Adrenal gland (tissue), 12 donors: ENCODE measurements around the gene ASAP2. TPM values are rescaled to one million over a fixed set of nuclear protein-coding genes. Genes with fewer than 3 reads are reported as not detected.

ENCODE experiments used
- DNase-seq, 7 donors: peaks; one replicate each; pipeline ENCODE4 v3.0.0-alpha.2; 2019 to 2020
- H3K27ac ChIP-seq, 5 donors: fragments of 200-600 bp; sonication (generic) in 4 of 5; 1 replicate in 3 of 5; 2 replicates in 2 of 5; pipeline versions ENCODE4 v1.5.1 to v1.8.0; 2016 to 2020; ENCODE audit warnings: mild to moderate bottlenecking in 1 of 5
- H3K27me3 ChIP-seq: fragments of 200-600 bp; 2 replicates; pipeline ENCODE4 v1.8.0; 2021
- H3K36me3 ChIP-seq, 2 donors: fragments of 200-600 bp; replicated peaks in 1 of 2; 1 replicate in 1 of 2; 2 replicates in 1 of 2; pipeline versions ENCODE4 v1.5.1 to v1.8.0; 2018 to 2022
- H3K4me1 ChIP-seq, 2 donors: fragments of 200-600 bp; replicated peaks in 1 of 2; 1 replicate in 1 of 2; 2 replicates in 1 of 2; pipeline versions ENCODE4 v1.5.1 to v1.8.0; 2018 to 2021
- H3K4me3 ChIP-seq, 4 donors: fragments of 200-600 bp; sonication (generic) in 3 of 4; one replicate each; pipeline ENCODE4 v1.5.1; 2016 to 2018
- H3K9me3 ChIP-seq, 3 donors: fragments of 200-600 bp; sonication (generic) in 1 of 3; replicated peaks in 1 of 3; 1 replicate in 2 of 3; 2 replicates in 1 of 3; pipeline versions ENCODE4 v1.5.1 to v1.8.0; 2016 to 2021
- CTCF ChIP-seq, 6 experiments: fragments of 450-650 bp in 4 of 6; fragments of 200-600 bp in 2 of 6; sonication (generic) in 1 of 6; IDR thresholded peaks; 1 replicate in 5 of 6; 2 replicates in 1 of 6; pipeline versions ENCODE4 v1.5.1 to v1.8.0; 2016 to 2021; ENCODE audit warnings: antibody characterized with exemption in 6 of 6, mild to moderate bottlenecking in 2 of 6, moderate library complexity in 1 of 6
- POLR2A ChIP-seq, 2 donors: fragments of 450-650 bp; IDR thresholded peaks; one replicate each; pipeline ENCODE4 v1.6.1; 2017; ENCODE audit warnings: antibody characterized with exemption in 2 of 2, mild to moderate bottlenecking in 2 of 2, moderate library complexity in 1 of 2
- WGBS, 4 donors: extraction: QIAGEN DNeasy Blood & Tissue Kit in 2 of 4; methylation state at CpG; one replicate each; pipeline versions ENCODE4 v1.1.5 to v1.1.7; 2013 to 2017; 5-methylcytosine and 5-hydroxymethylcytosine counted together
- intact Hi-C, 2 donors: fragments of 100-400 bp; cut with DNase I; formaldehyde crosslinking; loops; one replicate each; pipeline versions ENCODE4 v1.14.1 to v1.15.0; 2022 to 2023
- polyA plus RNA-seq, 3 donors: library from polyadenylated mRNA; stranded (reverse); fragments of 200-250 nt in 2 of 3; fragments of 350-450 nt in 1 of 3; fragmentation: Illumina TruSeq in 1 of 3; extraction: RNeasy Lipid Tissue Mini Kit (QIAGEN cat#74804) in 1 of 3; gene quantifications; one replicate each; pipeline ENCODE4 v1.2.3, GENCODE V29; 2013 to 2014
- total RNA-seq, 9 donors: library from RNA; depleted of rRNA in 4 of 9; stranded (reverse); fragments of >200 nt in 4 of 9; fragments of 120-200 nt in 1 of 9; fragmentation: NEBNext Ultra II Directional in 1 of 9; extraction: Animal tissue kit (Norgen Biotek cat#: 25700) in 1 of 9; gene quantifications; one replicate each; pipeline versions ENCODE4 v1.1.0 to v1.2.4, GENCODE V29; 2013 to 2023
- donor health status: healthy with polysubstance abuse.
- donor health status: Bipolar disorder and iron deficiency.
- donor health status: DM: yes; HTN: yes; CAD: no.
- donor health status: DM: no; HTN: no; CAD: no.
- donor health status: DM: no; HTN: no; CAD: no.
- donor health status: DM: yes; HTN: yes; CAD: no.

The ASAP2 gene
- total and polyA plus RNA-seq, 12 donors, result 5.4 to 12.9 (median 7.7) TPM

- Histone ChIP-seq H3K27me3 (no peaks in the 10 kb centered on the region), H3K4me3 (peak overlapping the region in 1 of 4 donors; percentile 22), H3K27ac (peak overlapping the region in 3 of 5 donors; percentile 50 to 83 (median 81)), H3K9me3 (no peaks in the 10 kb centered on the region), H3K36me3 (no peaks in the 10 kb centered on the region), H3K4me1 (peaks cover 10 to 14% of the 10 kb centered on the region in 2 donors)
- TF ChIP-seq POLR2A (IDR thresholded peaks at IDR 0.05) (no peak), CTCF (IDR thresholded peaks at IDR 0.05) (no peak)
- intact Hi-C loops, result no loop called here
- 49 to 62% (median 57%) methylated on average over 21 to 29 of the region's 29 CpGs for WGBS, 4 donors
- DNase-seq, result peak; percentile 73 to 92 (median 85)
These were observed 112.1 kb downstream of the ASAP2 start for GRCh38 chr2:9318461-9319337.

DNA sequence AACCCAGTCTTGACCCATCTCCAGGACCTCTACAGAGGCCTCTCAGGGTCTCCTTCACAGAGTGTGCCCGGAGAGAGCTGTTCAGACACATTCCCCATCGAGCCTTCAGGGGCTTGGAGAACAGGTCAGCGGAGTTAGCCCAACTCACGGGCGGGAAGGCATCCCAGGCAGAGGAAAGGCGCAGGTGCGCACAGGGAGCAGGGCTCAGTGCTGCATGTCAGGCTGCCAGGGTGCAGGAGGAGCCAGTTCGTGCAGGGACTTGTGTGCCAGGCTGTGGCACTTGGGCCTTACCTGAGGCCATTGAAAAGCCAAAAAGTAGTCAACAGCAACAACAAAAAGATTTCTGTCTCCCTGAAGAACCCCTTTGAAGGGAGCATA, 112.7 kb downstream of the ASAP2 start:
- Histone ChIP-seq H3K27me3 (no peaks in the 10 kb centered on the region), H3K4me3 (no peak overlapping the region), H3K9me3 (no peaks in the 10 kb centered on the region), H3K4me1 (peaks cover 10 to 14% of the 10 kb centered on the region in 2 donors), H3K27ac (peak overlapping the region in 3 of 5 donors; percentile 50 to 83 (median 81)), H3K36me3 (no peaks in the 10 kb centered on the region)
- intact Hi-C loops, result no loop called here
- no peak for TF ChIP-seq POLR2A (IDR thresholded peaks at IDR 0.05)
- TF ChIP-seq CTCF (IDR thresholded peaks at IDR 0.05), result no peak
- 89 to 99% (median 96%) methylated on average over 8 of the region's 8 CpGs for WGBS, 4 donors
- DNase-seq, result no peak

GRCh38 chr2:9322576-9322975, 116.0 kb downstream of the ASAP2 start:
- intact Hi-C loops, result no loop called here
- H3K27ac ChIP-seq, result no peak overlapping the region
- no peaks in the 10 kb centered on the region for H3K36me3 ChIP-seq
- no peaks in the 10 kb centered on the region for H3K27me3 ChIP-seq
- H3K4me1 ChIP-seq, result peaks cover 10 to 19% of the 10 kb centered on the region in 2 donors
- no peak for TF ChIP-seq POLR2A (IDR thresholded peaks at IDR 0.05)
- no peak for TF ChIP-seq CTCF (IDR thresholded peaks at IDR 0.05)
- WGBS, 4 donors, result 83 to 89% (median 89%) methylated on average over 7 of the region's 7 CpGs
- DNase-seq, result no peak
- no peaks in the 10 kb centered on the region for H3K9me3 ChIP-seq
- no peak overlapping the region for H3K4me3 ChIP-seq

- WGBS, 4 donors, result 79 to 93% (median 83%) methylated on average over 3 of the region's 3 CpGs
- TF ChIP-seq POLR2A (IDR thresholded peaks at IDR 0.05), result no peak
- TF ChIP-seq CTCF (IDR thresholded peaks at IDR 0.05), result no peak
- Histone ChIP-seq H3K27me3 (no peaks in the 10 kb centered on the region), H3K27ac (no peak overlapping the region), H3K4me1 (peaks cover 0 to 12% of the 10 kb centered on the region in 2 donors), H3K36me3 (no peaks in the 10 kb centered on the region), H3K4me3 (no peak overlapping the region), H3K9me3 (no peaks in the 10 kb centered on the region)
- DNase-seq, result no peak
- intact Hi-C loops, result no loop called here
These were observed 118.8 kb downstream of the ASAP2 start for GRCh38 chr2:9325428-9325827.
